ENCODE data around the gene FSTL4.

FSTL4 gene

DNA sequence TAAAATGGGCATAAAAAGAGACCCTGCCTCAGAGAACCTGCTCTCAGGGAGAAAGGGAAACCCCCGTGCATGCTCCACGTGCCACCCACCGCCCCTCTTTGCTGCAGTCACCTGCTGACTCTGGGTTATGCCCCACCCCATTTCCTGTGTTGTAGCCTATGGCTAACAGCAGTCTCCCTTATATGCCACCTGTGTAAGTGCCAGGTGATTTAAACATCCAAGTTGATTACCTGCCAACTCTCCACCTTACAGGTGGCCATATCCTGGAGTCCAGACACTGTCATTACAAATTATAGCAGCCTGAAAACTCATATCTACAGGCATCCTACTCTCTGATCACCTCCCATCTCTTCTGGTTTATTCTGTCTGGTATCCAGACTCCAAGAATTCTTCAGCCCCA is 318.0 kb downstream of the FSTL4 start (continued):
- no peak for TF ChIP-seq TSHZ2 (CRISPR knock-in tag; IDR thresholded peaks at IDR 0.05)

DNA sequence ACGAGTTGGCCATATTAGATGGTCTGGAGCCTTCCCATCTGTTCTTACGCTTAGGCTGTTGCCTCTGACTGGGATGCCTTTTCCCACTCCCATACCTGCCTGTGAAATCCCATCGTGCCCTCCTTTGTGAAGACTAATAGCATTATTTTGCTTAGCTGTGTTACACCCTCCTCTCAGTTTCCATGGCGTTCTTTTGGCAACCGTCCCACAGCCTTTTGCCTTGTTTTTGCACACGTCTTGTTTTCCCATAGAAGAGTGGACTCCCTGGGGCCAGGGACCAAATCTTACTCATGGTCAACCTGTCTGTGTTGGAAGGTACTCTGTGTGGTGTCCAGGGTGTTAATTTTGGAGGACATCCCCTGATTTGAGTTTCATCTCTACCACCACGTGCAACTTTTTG is 318.4 kb downstream of the FSTL4 start:
- TF ChIP-seq, protein P1, sequence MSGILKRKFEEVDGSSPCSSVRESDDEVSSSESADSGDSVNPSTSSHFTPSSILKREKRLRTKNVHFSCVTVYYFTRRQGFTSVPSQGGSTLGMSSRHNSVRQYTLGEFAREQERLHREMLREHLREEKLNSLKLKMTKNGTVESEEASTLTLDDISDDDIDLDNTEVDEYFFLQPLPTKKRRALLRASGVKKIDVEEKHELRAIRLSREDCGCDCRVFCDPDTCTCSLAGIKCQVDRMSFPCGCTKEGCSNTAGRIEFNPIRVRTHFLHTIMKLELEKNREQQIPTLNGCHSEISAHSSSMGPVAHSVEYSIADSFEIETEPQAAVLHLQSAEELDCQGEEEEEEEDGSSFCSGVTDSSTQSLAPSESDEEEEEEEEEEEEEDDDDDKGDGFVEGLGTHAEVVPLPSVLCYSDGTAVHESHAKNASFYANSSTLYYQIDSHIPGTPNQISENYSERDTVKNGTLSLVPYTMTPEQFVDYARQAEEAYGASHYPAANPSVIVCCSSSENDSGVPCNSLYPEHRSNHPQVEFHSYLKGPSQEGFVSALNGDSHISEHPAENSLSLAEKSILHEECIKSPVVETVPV (CRISPR knock-in tag; IDR thresholded peaks at IDR 0.05), result no peak
- TF ChIP-seq CSDC2 (CRISPR knock-in tag; IDR thresholded peaks at IDR 0.05) (no peak), TCF4 (CRISPR knock-in tag; IDR thresholded peaks at IDR 0.05; ENCODE audit: borderline replicate concordance) (no peak), ARNTL (CRISPR knock-in tag; IDR thresholded peaks at IDR 0.05; ENCODE audit: borderline replicate concordance, low read depth) (no peak), SNAI2 (CRISPR knock-in tag; IDR thresholded peaks at IDR 0.05) (no peak), ZFP3 (CRISPR knock-in tag; IDR thresholded peaks at IDR 0.05) (no peak), PPARA (CRISPR knock-in tag; IDR thresholded peaks at IDR 0.05; ENCODE audit: borderline replicate concordance) (no peak), TSHZ2 (CRISPR knock-in tag; IDR thresholded peaks at IDR 0.05) (no peak), ZNF8 (CRISPR knock-in tag; IDR thresholded peaks at IDR 0.05) (no peak), BACH2 (CRISPR knock-in tag; IDR thresholded peaks at IDR 0.05; ENCODE audit: borderline replicate concordance) (no peak)
- ATAC-seq, result no peak

DNA sequence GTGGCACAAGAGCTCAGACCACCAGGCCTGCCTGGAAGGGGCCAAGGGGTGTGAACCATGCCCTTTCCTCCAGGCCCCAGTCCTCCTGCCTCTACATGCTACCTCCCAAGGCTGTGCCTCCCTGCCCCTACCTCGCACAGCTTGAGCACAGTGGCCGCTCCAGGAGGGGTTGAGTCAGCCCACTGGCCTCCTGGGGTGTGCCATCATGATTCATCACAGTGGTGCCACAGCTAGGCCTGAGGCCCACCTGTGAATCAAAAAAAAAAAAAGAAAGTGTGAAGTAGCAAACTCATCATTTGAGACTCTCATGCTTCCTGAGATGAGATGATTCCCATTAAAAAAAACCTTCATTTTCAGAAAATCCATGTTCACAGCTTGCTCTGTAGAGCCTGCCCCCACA is 320.0 kb downstream of the FSTL4 start:
- no peak for ATAC-seq
- TF ChIP-seq PATZ1 (CRISPR knock-in tag; IDR thresholded peaks at IDR 0.05; ENCODE audit: borderline replicate concordance) (no peak), ZC3H10 (CRISPR knock-in tag; IDR thresholded peaks at IDR 0.05) (no peak), ISL1 (CRISPR knock-in tag; IDR thresholded peaks at IDR 0.05) (no peak), ZNF565 (CRISPR knock-in tag; conservative IDR thresholded peaks at IDR 0.05; ENCODE audit: low read depth) (no peak), GLIS3 (CRISPR knock-in tag; IDR thresholded peaks at IDR 0.05) (no peak), SNAI2 (CRISPR knock-in tag; IDR thresholded peaks at IDR 0.05) (no peak), POU6F1 (CRISPR knock-in tag; IDR thresholded peaks at IDR 0.05; ENCODE audit: borderline replicate concordance, low read depth) (no peak), OSR1 (CRISPR knock-in tag; IDR thresholded peaks at IDR 0.05) (no peak), ESRRG (CRISPR knock-in tag; IDR thresholded peaks at IDR 0.05) (no peak), BACH2 (CRISPR knock-in tag; IDR thresholded peaks at IDR 0.05; ENCODE audit: borderline replicate concordance) (no peak), TOX (CRISPR knock-in tag; IDR thresholded peaks at IDR 0.05; ENCODE audit: borderline replicate concordance) (no peak), CSDC2 (CRISPR knock-in tag; IDR thresholded peaks at IDR 0.05) (no peak), ARNTL (CRISPR knock-in tag; IDR thresholded peaks at IDR 0.05; ENCODE audit: borderline replicate concordance, low read depth) (no peak), TCF4 (CRISPR knock-in tag; IDR thresholded peaks at IDR 0.05; ENCODE audit: borderline replicate concordance) (no peak), ZFP30 (CRISPR knock-in tag; IDR thresholded peaks at IDR 0.05) (no peak), ZNF70 (CRISPR knock-in tag; IDR thresholded peaks at IDR 0.05) (no peak)
- TF ChIP-seq, protein P1 (CRISPR knock-in tag; IDR thresholded peaks at IDR 0.05), result no peak
- TF ChIP-seq, protein P2, sequence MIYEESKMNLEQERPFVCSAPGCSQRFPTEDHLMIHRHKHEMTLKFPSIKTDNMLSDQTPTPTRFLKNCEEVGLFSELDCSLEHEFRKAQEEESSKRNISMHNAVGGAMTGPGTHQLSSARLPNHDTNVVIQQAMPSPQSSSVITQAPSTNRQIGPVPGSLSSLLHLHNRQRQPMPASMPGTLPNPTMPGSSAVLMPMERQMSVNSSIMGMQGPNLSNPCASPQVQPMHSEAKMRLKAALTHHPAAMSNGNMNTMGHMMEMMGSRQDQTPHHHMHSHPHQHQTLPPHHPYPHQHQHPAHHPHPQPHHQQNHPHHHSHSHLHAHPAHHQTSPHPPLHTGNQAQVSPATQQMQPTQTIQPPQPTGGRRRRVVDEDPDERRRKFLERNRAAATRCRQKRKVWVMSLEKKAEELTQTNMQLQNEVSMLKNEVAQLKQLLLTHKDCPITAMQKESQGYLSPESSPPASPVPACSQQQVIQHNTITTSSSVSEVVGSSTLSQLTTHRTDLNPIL (CRISPR knock-in tag; IDR thresholded peaks at IDR 0.05; ENCODE audit: low read depth), result no peak
